ENCODE data around the gene INAFM2.

INAFM2 gene

DNA sequence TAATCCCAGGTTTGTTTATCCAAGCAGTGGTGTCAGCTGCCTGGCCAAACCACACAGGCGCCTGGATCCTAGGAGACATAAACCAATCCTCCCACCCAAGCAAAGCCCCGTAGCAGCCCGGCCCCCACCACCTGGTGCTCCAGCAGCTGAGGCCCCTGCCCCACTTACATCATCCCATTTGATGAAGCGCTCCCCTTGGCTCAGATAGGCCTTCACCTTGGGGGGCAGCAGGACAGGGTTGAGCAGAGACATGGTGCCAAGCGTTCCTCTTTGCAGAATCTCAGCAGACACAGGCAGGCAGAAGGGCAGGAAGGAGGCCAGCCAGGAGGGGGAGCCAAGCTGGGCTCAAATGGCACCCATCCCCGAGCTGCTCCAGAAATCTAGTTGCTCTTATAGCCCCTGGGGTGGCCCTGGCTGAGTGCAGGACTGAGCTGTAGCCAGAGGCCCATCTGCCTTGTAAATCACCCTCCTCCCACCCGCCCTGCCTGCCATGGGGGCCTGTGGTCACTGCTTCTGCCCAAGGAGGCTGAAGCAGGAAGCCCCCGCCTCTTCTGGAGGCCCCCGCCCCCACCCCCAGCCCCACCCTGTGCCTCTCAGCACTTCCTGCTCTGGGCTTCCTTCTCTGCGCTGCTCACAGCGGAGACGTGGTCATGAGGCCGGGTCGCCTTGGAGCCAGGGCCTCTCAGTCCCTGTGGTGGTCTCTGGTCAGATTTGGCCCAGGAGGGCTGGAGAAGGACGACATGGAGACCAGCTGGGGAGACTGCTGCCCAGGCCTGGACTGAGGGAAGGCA, 15.9 kb upstream of the INAFM2 start, which contains the start of gene PLCB2:
Gene PLCB2 (minus strand): TSS at position 515 of the 791 bp plus-strand sequence. CDS start 263 bp downstream, at position 252.
- DNase-seq, result peak; percentile 69

DNA sequence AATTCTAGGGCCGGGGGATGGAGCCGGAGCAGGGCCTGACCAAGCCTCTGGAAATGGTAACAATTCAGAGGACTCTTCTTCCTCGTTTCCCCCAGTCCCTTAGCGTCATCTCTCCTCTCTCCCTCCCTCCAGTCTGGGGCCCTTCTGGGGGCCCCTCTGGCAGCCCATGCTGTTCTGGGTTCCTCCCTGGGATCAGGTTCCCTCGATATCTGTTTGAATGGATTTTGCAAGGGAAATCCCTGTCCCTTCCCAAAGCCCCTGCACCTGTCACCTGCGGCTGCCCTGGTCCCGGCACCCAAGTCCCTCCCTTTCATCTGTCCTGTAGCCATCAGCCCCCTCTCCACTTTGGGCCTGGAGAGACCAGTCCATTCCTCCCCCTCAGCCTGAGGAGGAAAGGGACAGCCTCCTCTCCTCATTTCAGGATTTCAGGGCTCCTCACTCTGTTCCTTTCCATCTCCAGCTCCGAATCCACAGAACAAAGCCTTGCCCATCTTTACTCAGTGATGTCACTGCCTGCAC, 14.1 kb upstream of the INAFM2 start:
- DNase-seq, result no peak

DNA sequence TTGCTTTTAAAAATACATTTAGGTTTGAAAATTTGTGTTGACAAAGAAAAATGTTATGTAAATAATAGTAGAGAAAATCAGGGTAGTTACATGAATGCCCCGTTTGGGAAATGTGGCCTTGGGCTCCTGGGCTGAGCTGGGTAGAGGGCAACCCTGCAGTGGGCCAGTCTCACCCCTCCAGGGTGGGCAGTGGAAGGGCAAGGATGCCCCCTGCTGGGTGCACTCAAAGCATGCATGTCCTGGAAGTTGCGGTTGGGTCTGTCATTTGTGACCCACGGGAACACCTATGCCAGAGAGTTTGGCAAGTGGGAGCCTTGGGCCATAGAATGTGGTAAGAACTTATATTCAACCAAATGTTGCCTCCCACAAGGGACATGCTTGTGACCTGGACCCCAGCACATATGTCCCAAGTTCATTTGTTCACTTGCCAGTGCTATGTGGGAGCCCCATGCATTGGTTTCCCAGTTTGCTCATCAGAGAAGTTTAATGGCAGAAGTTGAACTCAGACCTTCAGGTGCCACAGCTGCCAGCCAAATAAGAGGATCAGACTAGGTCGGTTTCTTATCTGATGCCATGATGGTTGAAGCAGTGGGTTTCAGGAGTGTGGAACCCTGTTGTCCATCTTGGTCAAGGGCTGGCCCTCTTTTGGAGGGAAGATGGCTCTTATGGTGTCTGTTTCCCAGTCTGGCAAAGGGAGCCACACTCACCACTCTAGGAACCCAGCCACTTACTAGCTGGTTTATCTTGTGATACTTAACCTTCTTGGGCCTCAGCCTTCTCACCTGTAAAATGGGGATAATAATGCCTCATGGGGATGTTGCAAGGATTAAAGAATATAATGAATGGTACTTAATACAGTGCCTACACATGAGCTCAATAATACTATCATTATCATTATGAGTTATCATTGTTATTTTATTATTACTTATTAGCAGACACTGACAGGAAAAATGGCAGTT, 13.2 kb upstream of the INAFM2 start:
- peak; percentile 71 for DNase-seq

DNA sequence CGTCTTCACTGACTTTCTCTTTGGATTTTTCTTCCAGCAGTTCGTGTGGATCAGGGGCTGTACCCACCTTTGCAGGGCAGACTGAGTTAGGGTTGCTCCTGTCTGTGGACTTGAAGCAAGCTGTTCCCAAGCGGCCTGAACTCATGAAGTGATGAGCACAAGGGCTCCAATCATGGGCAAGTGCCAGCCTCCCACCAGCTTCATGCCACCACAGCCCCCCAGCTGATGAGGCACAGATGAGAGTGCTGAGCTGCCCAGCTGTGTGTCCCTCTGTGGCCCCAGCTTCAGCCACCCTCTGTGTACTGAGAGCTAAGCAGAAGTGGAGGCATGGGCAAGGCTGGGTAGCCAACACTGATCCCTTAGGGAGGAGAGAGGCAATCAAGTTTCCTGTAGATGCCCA, 12.5 kb upstream of the INAFM2 start:
- DNase-seq, result no peak

DNA sequence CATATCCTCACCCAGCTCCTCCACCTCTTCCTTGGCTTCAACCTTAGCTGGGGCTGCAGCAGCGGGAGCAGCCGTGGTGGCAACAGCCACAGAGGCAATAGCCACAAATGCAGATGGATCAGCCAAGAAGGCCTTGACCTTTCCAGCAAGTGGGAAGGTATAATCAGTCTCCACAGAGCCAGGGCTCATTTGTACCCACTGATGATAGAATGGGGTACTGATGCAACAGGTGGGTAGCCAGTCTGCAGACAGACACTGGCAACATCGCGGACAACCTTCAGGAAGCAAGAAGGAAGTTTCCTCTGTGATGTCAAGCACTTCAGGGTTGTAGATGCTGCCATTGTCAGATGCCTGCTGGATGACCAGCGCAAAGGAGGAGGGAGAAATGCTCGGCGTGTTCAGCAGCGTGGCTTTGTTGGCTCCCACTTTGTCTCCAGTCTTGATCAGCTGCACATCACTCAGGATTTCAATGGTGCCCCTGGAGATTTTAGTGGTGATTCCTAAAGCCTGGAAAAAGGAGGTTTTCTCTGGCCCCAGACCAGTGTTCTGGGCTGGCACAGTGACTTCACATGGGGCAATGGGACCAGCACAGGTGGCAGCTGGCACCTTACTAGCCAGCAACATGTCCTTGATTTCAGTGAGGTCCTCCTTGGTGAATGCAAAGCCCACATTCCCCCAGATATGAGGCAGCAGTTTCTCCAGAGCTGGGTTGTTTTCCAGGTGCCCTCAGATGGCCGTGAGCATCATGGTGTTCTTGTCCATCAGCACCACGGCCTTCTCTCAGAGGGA, 10.9 kb upstream of the INAFM2 start:
- DNase-seq, result no peak

DNA sequence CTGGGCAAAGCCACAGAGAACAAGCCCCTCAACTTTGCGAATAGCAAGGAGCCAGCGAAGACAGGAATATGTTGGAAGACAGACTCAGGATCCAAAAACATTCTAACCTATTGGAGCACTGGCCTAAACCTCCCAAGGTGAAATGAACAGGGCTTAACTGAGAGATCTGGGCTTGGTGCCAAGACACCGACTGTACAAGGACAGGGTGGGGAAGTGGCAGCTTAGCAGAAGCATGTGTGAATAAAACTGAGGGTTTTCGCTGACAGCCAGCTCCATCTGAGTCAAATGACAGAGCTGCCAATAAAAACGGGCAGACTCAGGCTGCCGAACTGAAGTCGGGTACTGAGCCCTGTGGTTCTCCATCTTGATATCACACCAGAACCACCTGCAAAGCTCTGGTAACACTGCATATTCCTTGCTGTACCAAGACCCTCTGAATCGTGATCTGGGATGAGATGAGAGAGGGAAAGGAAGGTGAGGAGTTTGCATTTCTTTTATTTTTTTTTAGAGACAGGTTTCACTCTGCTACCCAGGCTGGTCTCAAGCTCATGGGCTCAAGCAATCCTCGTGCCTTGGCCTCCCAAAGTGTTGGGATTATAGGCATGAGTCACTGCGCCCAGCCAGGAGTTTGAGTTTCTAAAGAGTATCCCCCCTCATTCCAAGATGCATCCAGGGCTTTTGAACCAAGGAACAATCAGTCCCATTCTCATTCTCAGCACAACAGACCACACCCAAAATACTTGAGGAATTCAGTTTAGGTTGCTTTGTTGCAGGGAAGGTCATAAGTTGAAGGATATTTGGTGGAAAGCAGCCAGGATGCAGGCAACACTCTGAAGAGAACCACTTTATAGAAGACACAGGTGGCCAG, 9.7 kb upstream of the INAFM2 start:
- no peak for DNase-seq

DNA sequence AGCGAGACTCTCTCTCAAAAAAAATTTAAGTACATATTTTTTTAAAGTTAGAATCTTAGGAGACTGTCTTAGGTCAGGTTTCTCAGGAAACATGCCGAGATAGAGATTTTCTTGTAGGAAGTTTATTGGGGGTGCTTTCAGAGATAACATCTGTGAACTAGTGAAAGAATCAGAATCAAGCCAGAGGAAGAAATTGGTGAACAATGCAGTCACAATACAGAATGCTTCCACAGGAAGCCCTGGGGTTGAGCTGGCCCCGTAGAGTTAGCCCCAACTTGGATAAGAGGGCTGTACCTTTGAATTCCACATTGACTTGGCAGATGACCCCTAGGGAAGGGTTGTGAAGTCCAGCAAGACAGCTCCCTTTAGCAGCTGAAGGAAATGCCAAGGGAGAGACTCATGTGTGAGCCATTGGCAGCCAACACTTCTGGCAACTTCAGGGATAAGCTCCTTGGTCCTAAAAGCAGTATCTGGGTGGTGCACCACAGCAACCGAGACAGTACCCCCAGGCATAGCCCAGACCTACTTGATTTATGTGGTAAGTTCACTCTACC, 8.7 kb upstream of the INAFM2 start:
- DNase-seq, result no peak

DNA sequence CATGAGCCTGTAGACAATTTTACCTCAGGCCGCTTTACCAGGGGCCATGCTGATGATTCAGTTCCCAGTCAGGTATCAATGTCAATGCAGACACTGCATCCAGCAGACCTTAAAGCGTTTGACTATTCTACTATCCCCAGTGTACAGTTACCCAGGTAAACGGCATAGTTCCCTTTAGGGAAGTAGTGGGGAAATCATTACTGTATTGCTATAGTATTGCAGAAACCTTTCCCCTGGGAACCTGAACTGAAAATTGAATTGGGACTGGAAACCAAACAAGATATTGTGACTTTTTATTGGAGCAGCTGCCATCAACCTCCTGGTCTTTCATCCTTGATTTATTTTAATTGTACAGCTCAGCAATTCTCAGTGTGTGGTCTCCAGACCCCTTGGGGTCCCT, 6.6 kb upstream of the INAFM2 start:
- DNase-seq, result no peak

DNA sequence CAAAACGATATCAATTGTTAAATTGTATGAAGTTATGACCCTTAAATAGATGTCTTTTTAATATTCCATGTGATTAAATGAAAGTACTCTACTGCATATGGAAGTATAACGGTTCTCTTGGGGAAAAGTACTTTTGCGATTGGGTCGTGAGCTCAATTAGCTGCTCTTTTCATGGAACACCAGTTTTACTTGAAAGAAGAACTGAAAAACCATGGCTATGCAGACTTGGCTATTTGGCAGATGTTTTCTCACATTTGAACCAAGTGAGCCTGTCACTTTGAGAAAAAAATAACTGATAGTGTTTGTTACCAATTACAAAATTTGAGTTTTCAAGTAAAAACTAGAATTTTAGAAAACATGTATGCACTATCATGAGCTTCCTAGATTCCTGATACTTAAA, 5.9 kb upstream of the INAFM2 start:
- no peak for DNase-seq

DNA sequence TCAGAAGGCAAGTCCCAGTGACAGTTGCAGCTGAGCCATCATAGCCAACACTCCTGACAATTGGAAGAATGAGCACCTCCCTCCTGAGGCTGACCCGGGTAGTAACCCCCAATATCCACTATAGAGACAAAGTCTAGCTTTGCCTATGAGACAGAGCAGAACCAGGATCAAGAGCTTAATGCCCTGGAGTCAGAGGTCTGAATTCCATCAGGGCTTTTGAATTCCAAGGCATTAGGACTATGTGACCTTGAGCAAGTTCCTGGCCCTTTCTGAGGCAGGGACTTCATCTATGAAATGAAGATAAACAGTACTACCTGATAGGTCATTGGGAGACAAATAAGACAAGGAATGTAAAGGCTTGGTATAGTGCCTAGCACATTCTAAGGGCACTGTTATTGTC, 3.1 kb upstream of the INAFM2 start:
- no peak for DNase-seq

DNA sequence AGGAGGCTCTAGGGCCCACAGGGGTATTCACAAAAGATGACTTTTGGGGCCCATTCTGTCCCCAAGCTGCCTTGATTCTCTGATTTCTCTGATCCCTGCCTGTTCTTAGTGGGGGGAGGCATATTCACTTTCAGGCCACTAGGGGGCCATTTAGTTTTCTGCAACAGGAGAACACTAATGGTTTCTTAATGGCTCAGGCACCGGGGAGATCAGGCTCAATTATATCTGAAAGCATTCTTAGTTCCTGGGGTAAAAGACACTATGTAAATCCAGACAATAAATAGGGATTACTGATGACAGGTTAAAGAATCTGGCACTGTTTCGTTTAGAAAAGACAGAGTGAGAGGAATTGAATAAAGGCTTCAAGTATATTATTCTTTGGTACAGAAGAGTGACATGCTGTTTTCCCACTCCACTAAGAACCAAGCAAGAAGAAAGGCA, 2.5 kb upstream of the INAFM2 start:
- peak; percentile 55 for DNase-seq

DNA sequence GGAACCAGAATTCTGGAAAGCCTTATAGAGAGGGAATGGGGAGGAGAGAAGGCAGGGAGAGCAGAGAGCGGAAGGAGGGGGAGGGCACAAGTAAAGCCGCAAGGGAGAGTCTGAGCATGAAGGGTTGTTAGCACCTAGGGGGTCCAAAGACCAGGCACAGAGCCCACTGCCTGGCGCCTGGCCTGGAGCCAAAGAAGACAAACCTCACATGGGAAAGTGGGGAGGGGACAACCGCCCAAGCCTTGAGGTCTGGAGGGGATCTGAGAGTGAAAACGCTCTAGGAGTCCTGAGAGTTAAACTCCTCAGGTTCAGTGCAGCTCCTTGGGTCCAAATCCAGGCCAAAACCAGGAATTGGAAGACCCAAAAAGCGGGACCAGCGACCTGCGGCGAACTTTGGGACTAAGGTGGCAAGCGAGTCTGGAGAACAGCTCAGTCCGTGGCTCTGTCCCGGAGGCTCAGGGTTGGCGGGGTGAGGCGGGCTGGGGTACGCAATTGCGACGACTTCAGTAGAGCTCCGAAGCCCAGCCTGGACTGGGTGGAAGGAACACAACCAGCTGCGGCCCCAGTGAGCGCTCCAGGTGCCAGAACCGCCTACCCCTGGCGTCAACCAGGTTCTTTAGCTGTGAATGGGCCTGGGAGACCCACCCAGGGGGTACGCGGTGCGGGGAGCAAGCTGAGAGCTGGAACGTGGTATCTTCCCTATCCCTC, 807 bp upstream of the INAFM2 start:
- DNase-seq, result no peak

DNA sequence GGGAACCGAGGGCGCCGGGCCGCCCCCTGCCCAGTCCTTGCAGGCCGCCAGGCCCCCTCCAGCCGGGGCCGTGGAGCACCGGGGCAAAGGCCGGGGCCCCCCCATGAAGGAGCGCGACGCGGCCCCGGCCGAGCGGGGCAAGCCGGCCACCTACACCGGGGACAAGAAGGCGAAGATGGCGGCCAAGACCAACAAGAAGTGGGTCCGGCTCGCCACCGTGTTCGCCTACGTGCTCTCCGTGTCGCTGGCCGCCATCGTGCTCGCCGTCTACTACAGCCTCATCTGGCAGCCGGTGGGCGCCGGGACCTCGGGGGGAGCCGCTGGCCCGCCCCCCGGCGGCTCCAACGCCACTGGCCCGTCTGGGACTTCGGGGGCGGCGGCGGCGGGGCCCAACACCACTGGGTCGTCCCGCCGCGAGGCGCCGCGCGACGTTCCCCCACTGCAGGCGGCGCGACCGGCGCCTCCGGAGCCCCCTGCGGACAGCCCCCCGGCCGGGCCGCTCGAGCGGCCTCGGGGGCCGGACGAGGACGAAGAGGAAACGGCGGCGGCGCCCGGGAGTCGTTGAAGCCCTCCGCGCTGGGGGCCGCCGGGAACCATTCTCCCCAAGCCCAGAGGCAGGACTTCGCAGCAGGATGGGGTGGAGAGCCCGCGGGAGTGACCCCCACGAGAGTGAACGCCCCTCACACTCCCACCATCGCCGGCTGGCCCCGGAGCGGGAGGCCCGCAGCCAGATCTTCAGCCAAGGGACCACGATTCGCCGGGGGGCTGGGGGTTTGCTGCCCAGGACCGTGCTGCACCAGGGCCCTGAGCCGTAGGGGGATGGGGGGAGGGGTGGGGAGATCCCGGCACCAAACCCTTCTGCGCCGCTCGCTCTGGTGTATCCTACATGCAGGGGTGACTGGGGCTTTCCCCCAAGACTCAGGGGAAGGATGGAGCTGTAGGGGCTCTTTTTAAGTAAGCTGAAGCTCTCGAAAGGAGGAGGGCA, 753 bp downstream of the INAFM2 start:
- DNase-seq, result no peak

DNA sequence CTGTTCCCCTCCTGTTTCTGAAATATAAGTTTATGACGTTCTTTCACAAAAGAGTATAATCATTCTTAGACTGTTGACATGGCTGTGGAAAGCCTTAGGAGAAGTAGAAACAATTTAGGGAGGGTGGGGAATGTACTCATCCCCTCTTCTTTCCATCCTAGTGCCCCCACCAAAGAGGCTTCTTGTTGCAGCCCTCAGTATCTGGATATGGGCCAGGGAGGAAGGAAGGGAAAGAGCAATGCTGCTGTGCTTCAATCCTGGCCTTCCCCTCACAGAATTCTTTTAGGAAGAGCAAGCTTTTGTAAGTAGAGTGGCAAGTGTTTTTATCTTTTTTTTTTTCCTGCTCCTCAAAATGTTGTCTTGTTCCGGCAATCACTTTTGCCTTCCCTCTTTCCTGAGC, 1.7 kb downstream of the INAFM2 start:
- no peak for DNase-seq

DNA sequence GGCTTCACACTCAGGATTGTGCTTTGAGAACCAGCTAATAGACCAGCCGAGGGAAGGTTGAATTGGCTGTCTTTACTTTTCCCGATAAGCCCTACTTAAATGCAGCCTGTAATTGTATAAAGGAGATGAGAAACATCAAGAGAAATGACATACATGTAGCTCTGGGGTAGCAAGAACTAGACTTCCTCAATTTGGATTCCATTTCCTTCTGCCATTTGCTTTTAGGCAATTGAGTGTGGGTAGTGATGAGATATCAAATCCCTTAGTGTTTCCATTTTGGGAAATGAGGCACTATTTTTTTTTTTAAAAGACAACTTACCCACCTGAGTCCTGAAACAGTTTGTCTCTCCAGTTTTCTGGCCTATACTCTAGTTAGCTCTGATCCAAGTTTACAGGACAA, 2.2 kb downstream of the INAFM2 start:
- DNase-seq, result no peak

DNA sequence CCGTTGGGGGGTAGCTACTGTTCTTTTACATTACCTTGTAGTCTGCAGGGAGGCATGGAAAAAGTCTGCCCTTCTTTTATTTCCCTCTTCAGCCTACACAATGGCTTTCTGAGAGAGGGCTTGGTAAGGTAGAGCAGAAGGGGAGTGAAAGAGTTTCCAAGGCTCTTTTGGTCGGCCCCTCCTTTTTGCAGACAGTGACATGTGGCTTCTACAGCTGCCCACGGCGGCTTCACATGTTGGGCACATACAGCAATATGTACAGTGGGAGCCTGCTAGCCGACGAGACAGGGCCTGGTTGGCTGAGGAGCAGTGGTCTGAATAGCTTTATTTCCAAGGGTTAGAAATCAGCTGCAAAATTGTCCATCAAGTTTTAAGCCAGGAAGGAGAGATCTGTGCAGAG, 4.0 kb downstream of the INAFM2 start:
- no peak for DNase-seq

DNA sequence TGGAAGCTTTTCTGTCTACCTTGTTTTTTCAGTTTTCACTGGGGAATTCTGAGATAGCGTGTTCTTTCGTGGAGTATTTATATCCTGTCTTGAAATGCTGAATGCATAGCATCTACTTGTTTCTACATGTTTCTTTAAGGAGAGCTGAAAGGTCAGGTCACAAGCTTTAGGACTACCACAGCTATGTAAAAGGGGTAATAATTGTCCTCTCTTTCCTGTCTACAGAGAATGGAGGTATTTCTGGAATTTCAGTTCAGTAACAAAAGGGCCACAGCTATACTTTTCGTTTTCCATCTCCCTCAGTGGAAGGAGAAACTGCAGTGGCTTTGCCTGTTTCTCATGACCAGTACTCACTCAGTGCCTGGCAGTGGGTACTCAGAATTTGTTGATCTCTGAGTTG, 4.7 kb downstream of the INAFM2 start:
- DNase-seq, result no peak

DNA sequence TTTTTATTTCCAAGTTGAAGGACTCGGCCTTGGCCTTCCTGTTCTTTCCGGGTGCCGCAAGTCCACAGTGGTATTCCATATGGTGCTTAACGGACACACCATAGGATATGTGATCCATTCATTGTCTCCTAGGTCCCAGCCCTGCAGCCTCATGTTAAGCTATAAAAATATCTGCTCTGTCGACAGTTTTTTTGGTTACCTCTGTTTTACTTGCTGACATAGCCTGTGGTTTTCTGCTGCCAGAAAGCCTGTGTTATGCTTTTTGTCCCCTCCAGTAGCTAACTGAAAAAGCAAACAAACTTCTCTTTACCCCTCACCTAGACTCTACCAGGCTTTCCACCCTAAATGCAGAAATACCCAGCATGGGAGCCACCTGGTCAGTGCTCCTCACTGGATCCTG, 5.3 kb downstream of the INAFM2 start:
- no peak for DNase-seq

DNA sequence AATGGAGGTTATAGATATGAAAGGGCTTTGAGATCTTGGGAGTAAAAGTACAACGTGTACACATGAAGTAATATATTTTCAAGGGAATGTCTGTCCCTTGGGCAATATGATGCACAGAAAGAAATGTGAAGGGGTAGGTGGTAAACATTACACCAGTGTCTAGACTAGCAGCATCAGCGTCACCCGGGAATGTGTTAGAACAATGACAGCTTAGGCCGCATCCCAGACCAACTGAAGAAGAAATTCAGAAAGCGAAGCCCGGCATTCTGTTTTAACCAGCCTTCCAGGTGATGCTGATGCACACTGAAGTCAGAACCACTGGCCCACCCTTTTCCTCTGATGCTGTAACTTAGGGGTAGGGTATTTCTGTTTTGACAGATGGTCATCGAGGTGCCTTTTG, 6.3 kb downstream of the INAFM2 start:
- no peak for DNase-seq

All from stimulated activated CD4-positive, alpha-beta T cell treated with anti-CD3 and anti-CD28 coated beads, Interleukin-1b, Interleukin-23, amount 100 ng/mL, for 48 hours (primary cell).